Transverse colon (tissue), 4 donors: ENCODE data around the gene ARAP1. TPM values are rescaled to one million over a fixed set of nuclear protein-coding genes. Genes with fewer than 3 reads are reported as not detected.

Source experiments
- DNase-seq: peaks from one replicate; pipeline ENCODE4 v3.0.0-alpha.2; 2019
- H3K27ac ChIP-seq, 4 donors: fragments of 200-600 bp; sonication (generic); 2 replicates each; pipeline ENCODE4 v1.5.1; 2016 to 2018; ENCODE audit warnings: inconsistent platforms in 4 of 4
- H3K27me3 ChIP-seq: fragments of 200-600 bp; sonication (generic); 2 replicates; pipeline ENCODE4 v1.5.1; 2017; ENCODE audit warnings: inconsistent platforms
- H3K36me3 ChIP-seq, 4 donors: fragments of 200-600 bp; sonication (generic); 2 replicates each; pipeline ENCODE4 v1.5.1; 2017 to 2019; ENCODE audit warnings: inconsistent platforms in 4 of 4
- H3K4me1 ChIP-seq, 4 donors: fragments of 200-600 bp; sonication (generic); 2 replicates each; pipeline ENCODE4 v1.5.1; 2017 to 2020; ENCODE audit warnings: inconsistent platforms in 4 of 4
- H3K4me3 ChIP-seq, 4 donors: fragments of 200-600 bp; sonication (generic); 1 replicate in 1 of 4; 2 replicates in 3 of 4; pipeline versions ENCODE4 v1.5.1 to v1.6.1; 2017 to 2019; ENCODE audit warnings: inconsistent platforms in 4 of 4
- H3K9me3 ChIP-seq, 2 donors: fragments of 200-600 bp; sonication (generic); 2 replicates each; pipeline ENCODE4 v1.5.1; 2017 to 2019; ENCODE audit warnings: inconsistent platforms in 2 of 2
- CTCF ChIP-seq, 5 experiments: fragments of 200-600 bp in 3 of 5; fragments of 450-650 bp in 2 of 5; sonication (generic) in 3 of 5; IDR thresholded peaks; 1 replicate in 2 of 5; 2 replicates in 3 of 5; pipeline ENCODE4 v1.5.1; 2016 to 2017; ENCODE audit warnings: antibody characterized with exemption in 5 of 5, inconsistent platforms in 3 of 5, mild to moderate bottlenecking in 2 of 5, moderate library complexity in 1 of 5
- EP300 ChIP-seq: sonication (generic); formaldehyde crosslinking; IDR thresholded peaks from one replicate; pipeline ENCODE4 v1.6.1; 2017; ENCODE audit warnings: antibody characterized with exemption, low read depth
- POLR2A ChIP-seq: fragments of 450-650 bp; IDR thresholded peaks from one replicate; pipeline ENCODE4 v1.6.1; 2016; ENCODE audit warnings: antibody characterized with exemption, mild to moderate bottlenecking, moderate library complexity
- POLR2AphosphoS5 ChIP-seq, 3 donors: sonication (generic); formaldehyde crosslinking; IDR thresholded peaks; one replicate each; pipeline ENCODE4 v1.6.1; 2016; ENCODE audit warnings: antibody characterized with exemption in 3 of 3
- WGBS, 2 donors: methylation state at CpG; one replicate each; pipeline ENCODE4 v1.1.5; 2018; ENCODE audit warnings: low coverage in 1 of 2; 5-methylcytosine and 5-hydroxymethylcytosine counted together
- in situ Hi-C, 4 donors: fragments of 200-750 bp; cut with MboI; loops; one replicate each; pipeline versions ENCODE4 v1.15.0 to v1.15.1; 2017; ENCODE audit warnings: low sequenced_read_pairs in 3 of 4, low pct_ligation_motif_present in 1 of 4, low pct_unique_long_range_greater_than_20kb in 1 of 4
- intact Hi-C: fragments of 100-400 bp; cut with DNase I; formaldehyde crosslinking; loops from one replicate; pipeline ENCODE4 v1.15.1; 2023; ENCODE audit warnings: low total_unique reads
- total RNA-seq, 4 donors: library from RNA; depleted of rRNA; stranded (reverse); fragments of >200 nt; gene quantifications; one replicate each; pipeline ENCODE4 v1.1.0, GENCODE V29; 2016

The ARAP1 gene
- total RNA-seq, 4 donors from 2014 or later, result 99.4 to 233 (median 108) TPM

- DNase-seq, result peak; percentile 8
- 20 to 69% methylated on average over 1 to 10 of the region's 10 CpGs for WGBS, 2 donors
- Histone ChIP-seq H3K4me3 (no peak overlapping the region), H3K27ac (peak overlapping the region; percentile 18 to 51 (median 38)), H3K36me3 (no peaks in the 10 kb centered on the region), H3K27me3 (no peaks in the 10 kb centered on the region), H3K4me1 (peaks cover 14 to 61% (median 31%) of the 10 kb centered on the region in 4 donors), H3K9me3 (no peaks in the 10 kb centered on the region)
- in situ Hi-C loops, result no loop called here
- TF ChIP-seq POLR2AphosphoS5 (IDR thresholded peaks at IDR 0.05) (no peak), CTCF (IDR thresholded peaks at IDR 0.05) (no peak), EP300 (no peak), POLR2A (no peak)
- intact Hi-C loops, result no loop called here
Measured at GRCh38 chr11:72740562-72741428, 11.4 kb downstream of the ARAP1 start.

GRCh38 chr11:72740060-72740424, 12.2 kb downstream of the ARAP1 start:
- no peaks in the 10 kb centered on the region for H3K9me3 ChIP-seq
- H3K27ac ChIP-seq, result peak overlapping the region in 1 of 4 donors; percentile 11
- intact Hi-C loops, result no loop called here
- TF ChIP-seq POLR2AphosphoS5 (IDR thresholded peaks at IDR 0.05) (no peak), POLR2A (no peak), CTCF (IDR thresholded peaks at IDR 0.05) (no peak), EP300 (no peak)
- in situ Hi-C loops, result no loop called here
- no peaks in the 10 kb centered on the region for H3K27me3 ChIP-seq
- H3K4me1 ChIP-seq, result peaks cover 14 to 61% (median 33%) of the 10 kb centered on the region in 4 donors
- WGBS, 2 donors, result 69 to 86% methylated on average over 1 to 2 of the region's 2 CpGs
- no peak for DNase-seq
- H3K36me3 ChIP-seq, result no peaks in the 10 kb centered on the region
- H3K4me3 ChIP-seq, result no peak overlapping the region

GRCh38 chr11:72739240-72740059, 12.8 kb downstream of the ARAP1 start:
- in situ Hi-C loops (no loop called here), intact Hi-C loops (no loop called here)
- Histone ChIP-seq H3K4me3 (no peak overlapping the region), H3K9me3 (no peaks in the 10 kb centered on the region), H3K27ac (peak overlapping the region; percentile 11 to 66 (median 46)), H3K4me1 (peaks cover 14 to 59% (median 33%) of the 10 kb centered on the region in 4 donors), H3K27me3 (no peaks in the 10 kb centered on the region), H3K36me3 (no peaks in the 10 kb centered on the region)
- TF ChIP-seq POLR2AphosphoS5 (IDR thresholded peaks at IDR 0.05) (no peak), POLR2A (no peak), EP300 (no peak), CTCF (IDR thresholded peaks at IDR 0.05) (no peak)
- WGBS, 2 donors, result 76% methylated on average over 10 of the region's 10 CpGs; no CpG with 5 or more reads in 1 of the 2 donors
- DNase-seq, result no peak
